ENCODE results near the gene PITPNB.

The PITPNB gene

DNA sequence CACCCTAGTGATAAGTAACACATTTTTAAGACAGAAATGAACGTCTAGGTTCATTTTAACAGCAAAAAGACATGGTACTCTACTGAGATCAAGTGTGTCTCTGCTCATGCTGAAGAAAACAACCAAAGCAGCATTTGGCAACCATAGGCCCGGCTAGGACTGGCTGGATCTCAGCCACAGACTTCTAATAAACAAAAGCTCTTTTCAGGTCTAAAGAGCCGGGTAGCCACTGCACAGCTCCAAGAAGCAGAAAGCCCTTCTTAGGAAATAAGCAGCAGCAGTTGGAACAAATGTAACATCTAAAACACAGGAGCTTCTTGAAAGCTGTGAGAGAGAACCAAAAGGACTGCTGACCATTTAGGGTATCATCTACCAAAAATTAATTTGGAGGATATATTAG is 37.6 kb downstream of the PITPNB start:
- no peak overlapping the region for H3K4me3 ChIP-seq (ENCODE audit: low read length)
- TF ChIP-seq, protein P1, sequence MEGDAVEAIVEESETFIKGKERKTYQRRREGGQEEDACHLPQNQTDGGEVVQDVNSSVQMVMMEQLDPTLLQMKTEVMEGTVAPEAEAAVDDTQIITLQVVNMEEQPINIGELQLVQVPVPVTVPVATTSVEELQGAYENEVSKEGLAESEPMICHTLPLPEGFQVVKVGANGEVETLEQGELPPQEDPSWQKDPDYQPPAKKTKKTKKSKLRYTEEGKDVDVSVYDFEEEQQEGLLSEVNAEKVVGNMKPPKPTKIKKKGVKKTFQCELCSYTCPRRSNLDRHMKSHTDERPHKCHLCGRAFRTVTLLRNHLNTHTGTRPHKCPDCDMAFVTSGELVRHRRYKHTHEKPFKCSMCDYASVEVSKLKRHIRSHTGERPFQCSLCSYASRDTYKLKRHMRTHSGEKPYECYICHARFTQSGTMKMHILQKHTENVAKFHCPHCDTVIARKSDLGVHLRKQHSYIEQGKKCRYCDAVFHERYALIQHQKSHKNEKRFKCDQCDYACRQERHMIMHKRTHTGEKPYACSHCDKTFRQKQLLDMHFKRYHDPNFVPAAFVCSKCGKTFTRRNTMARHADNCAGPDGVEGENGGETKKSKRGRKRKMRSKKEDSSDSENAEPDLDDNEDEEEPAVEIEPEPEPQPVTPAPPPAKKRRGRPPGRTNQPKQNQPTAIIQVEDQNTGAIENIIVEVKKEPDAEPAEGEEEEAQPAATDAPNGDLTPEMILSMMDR (conservative IDR thresholded peaks at IDR 0.05; ENCODE audit: low read length), result no peak
- peak; percentile 51 for DNase-seq (ENCODE audit: low read depth)

DNA sequence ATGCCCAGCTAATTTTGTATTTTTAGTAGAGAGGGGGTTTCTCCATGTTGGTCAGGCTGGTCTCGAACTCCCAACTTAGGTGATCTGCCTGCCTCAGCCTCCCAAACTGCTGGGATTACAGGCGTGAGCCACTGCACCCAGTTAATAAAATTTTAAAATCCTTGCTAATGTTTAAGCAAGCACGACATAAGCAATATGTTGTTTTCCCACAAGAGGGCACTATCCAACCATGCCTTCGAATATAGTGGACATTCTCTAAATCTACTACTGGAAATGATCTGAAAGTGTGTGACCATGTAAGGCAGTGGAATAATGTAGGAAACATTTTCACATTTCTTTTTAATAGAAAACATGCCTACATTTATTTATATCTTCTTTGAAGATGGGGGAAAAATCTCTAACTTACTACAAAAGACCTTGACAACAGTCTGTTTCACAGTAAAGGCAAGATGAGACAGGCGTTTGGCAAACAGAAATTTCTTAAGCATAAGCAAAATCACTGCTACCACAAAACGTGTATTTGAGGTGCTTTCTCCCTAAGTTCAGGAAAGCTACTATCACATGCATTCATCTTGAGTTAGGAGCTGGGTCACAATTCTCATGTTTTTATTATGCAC is 38.2 kb downstream of the PITPNB start:
- DNase-seq (ENCODE audit: low read depth), result peak; percentile 83
- TF ChIP-seq, protein P1 (conservative IDR thresholded peaks at IDR 0.05; ENCODE audit: low read length), result peak; percentile 82

DNA sequence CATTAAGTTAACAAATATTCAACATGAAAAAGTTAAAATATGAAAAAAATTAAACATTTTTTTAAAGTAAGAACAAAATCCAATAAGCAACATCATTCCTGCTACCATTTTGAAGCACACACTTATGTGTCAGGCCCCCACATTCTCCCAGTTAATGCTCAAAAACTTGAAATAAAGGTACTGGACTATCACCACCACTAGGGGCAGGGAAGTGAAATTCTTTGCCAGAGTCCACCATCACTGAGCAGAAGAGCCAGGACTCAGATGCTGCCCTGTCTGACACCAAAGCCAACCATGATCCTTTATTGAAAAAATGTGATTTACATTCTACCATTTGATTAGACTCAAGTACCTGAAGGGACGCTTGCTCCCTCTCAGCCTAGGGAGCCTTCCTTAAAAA is 39.1 kb downstream of the PITPNB start:
- H3K4me3 ChIP-seq (ENCODE audit: low read length), result no peak overlapping the region
- TF ChIP-seq, protein P1 (conservative IDR thresholded peaks at IDR 0.05; ENCODE audit: low read length), result peak; percentile 74
- DNase-seq (ENCODE audit: low read depth), result peak; percentile 54

More for the DNA sequence above, 38.2 kb downstream of the PITPNB start:
- H3K4me3 ChIP-seq (ENCODE audit: low read length), result no peak overlapping the region

DNA sequence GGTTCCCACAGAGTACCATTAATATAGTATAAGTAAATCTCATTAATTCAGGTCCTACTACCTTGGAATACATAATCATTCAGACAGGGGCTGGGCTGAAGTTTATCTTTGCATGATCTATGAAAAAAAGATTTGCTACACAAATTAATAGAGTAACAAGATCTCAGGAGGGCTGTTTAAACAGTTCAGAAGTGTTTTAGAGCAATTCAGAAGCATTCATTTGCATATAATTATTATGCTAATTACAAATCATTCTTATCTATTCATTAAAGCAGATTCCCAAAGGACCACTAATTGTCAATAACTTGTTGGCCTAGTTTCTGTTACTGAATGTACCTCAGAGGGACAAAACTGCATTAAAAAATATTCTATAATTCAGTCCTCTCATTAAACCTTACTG is 40.5 kb downstream of the PITPNB start:
- no peak overlapping the region for H3K4me3 ChIP-seq (ENCODE audit: low read length)
- DNase-seq (ENCODE audit: low read depth), result no peak
- TF ChIP-seq, protein P1 (conservative IDR thresholded peaks at IDR 0.05; ENCODE audit: low read length), result no peak

DNA sequence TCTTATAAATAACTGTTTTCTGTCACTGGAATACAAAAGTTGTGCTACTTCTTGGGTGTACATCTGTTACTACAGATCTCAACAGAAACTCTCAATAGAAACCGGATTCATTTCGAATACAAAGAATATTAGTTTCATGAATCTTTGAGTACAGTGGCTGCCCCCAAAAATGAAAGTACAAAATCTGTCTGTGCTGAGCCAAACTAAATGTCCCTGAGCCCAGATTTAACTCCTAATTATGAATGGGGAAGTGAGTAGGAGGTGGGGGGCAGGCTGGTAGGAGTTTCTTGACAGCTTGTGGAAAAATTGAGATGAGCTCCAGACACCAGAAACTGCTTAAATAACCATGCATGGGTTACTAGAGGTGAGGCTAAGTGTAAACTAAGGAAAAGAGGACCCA is 41.6 kb downstream of the PITPNB start:
- no peak overlapping the region for H3K4me3 ChIP-seq (ENCODE audit: low read length)
- no peak for DNase-seq (ENCODE audit: low read depth)
- TF ChIP-seq, protein P1 (conservative IDR thresholded peaks at IDR 0.05; ENCODE audit: low read length), result no peak

DNA sequence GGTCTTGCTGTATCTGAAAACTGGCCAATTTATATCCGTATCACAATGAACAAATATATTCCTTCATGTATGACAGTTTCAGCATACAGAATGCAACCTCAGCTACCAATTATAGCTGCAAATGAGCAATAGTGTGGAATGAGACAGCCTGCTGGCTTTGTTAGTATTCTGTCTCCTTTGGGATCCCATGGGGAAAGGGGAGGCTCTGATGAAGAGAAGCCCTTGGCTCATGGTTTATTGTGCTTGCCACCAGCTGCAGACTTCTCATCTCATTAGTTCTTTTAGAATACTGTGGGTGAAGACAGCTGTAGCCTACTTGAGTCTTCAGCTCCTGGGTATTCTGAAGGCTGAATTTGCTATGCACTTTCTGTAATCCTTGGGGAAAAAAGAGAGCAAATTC is 42.4 kb downstream of the PITPNB start:
- DNase-seq (ENCODE audit: low read depth), result peak; percentile 79
- TF ChIP-seq, protein P1 (conservative IDR thresholded peaks at IDR 0.05; ENCODE audit: low read length), result 0 out of 2 replicates have a peak, but pooled peaks have one; percentile 10
- H3K4me3 ChIP-seq (ENCODE audit: low read length), result no peak overlapping the region

DNA sequence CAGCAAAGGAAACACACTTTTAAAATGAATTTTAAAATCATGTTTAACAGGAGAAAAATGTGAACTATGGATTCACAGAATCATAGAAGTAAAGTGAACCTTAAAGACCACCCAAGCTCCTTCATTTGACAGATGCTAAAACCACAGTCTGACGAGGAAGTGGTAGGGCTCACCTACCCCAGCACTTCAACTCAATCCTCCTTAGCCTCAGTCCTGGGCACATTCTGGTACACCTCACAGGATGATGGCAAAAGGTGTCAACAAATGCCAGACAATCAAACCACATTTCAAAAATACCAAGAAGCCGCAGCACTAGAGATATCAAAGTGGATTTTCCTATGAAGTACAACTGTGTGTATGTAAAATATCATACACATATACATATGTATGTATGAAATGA is 43.1 kb downstream of the PITPNB start:
- DNase-seq (ENCODE audit: low read depth), result no peak
- TF ChIP-seq, protein P1 (conservative IDR thresholded peaks at IDR 0.05; ENCODE audit: low read length), result no peak
- H3K4me3 ChIP-seq (ENCODE audit: low read length), result no peak overlapping the region
